HG02885 (cell line): ENCODE data around the gene TSGA10IP.

Source experiments
- ATAC-seq: cut with Tn5 transposase; IDR thresholded peaks from one replicate; pipeline ENCODE4 v1.9.1; 2021; ENCODE audit warnings: mild to moderate bottlenecking; ENCODE audit not compliant: unreplicated experiment, poor library complexity

The TSGA10IP gene

GRCh38 chr11:65945430-65945911, at the start of gene TSGA10IP:
Gene TSGA10IP (plus strand): TSS chr11:65945480. CDS start chr11:65945676, 196 bp downstream.
- no peak for ATAC-seq

GRCh38 chr11:65895482-65895981, 49.7 kb upstream of the TSGA10IP start:
- no peak for ATAC-seq

GRCh38 chr11:65896034-65896999, 49.0 kb upstream of the TSGA10IP start:
- ATAC-seq: no peak

DNA sequence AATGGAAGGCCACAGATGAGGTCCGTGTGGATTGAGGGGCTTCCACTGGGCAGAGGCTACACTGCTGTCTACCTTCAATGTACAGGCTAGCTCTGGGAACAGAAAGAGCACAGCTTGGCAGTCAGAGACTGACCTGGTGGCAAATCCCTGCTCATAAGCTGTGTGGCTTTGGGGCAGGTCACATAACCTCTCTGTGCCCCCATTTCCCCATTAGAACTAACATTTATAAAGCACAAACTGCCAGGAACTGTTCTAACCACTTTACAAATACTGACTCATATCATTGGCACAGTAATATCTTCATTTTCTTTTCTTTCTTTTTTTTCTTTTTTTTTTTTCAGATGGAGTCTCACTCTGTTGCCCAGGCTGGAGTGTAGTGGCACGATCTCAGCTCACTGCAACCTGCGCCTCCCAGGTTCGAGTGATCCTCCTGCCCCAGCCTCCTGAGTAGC, 48.2 kb upstream of the TSGA10IP start:
- no peak for ATAC-seq

- no peak for ATAC-seq
Measured at GRCh38 chr11:65898656-65899355, 46.5 kb upstream of the TSGA10IP start.

DNA sequence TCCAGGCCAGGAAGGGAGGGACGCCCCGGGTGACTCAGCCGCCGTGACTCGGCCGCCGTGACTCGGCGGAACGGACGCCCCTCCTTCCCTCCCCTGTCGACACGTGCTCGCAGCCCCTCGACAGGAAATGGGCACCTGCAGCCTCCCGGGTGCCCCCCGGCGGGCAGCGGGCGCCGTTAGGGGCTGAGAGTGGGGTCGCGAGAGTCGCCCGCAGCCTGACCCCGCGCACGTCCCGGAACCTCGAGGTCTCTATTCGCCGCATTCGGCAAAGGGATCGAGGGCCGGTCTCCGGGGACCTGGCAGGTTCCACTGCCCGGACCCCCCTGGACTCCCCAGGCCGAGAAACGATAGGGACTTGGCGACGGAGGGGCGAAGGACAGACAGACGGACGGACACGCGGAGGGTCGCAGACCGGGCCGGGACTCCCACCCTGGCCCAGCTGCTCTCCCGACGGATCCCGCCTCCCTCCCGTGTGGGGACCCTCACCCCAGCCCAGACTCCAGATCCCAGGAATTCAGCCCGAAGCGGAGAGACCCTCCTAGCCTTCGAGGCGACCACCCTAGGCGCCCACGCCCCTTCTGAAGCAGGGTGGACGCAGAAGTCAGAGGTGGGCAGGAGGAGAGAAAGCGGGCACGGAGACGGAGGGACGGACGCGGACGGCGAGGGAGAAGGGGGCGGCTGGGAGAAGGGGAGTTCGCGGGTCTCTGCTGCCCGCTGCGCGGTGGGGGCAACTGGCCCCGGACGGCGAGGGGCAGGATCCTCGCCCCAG, 45.7 kb upstream of the TSGA10IP start:
- ATAC-seq: no peak

- ATAC-seq: peak; percentile 77
Measured at GRCh38 chr11:65900125-65900898, 45.0 kb upstream of the TSGA10IP start, which contains the start of gene FOSL1. Gene FOSL1 (minus strand): TSS chr11:65900388. CDS start chr11:65900339, 49 bp downstream.

DNA sequence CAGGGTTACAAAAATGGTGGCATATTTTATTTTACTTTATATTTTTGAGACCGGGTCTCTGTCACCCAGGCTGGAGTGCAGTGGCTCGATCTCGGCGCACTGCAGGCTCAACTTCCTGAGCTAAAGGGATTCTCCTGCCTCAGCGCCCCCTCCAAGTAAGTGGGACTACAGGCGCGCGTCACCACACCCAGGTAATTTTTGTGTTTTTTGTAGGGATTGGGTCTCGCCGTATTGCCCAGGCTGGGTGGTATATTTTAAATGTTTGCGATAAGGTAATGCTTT, 44.4 kb upstream of the TSGA10IP start:
- ATAC-seq: no peak

DNA sequence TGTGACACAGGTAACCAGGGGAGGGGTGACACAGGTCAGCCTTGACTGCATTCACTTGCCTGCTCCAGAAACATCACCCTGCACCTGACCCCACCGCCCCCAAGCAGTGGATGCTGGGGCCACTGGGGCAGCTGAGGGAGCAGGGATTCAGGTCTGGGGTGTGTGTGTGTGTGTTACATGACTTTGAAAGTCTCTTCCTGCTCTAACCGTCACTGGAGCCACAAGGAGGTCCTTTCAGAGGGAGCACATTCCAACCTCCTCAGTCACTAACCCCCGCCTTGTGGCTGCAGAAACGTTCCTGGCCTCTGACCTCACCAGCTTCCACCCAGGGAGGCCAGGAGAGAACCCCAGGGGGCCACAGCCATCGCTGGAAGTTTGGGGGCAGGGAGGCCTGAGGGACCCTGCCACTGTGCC, 42.2 kb upstream of the TSGA10IP start:
- ATAC-seq: no peak

- ATAC-seq: no peak
Measured at GRCh38 chr11:65903715-65904114, 41.6 kb upstream of the TSGA10IP start.

DNA sequence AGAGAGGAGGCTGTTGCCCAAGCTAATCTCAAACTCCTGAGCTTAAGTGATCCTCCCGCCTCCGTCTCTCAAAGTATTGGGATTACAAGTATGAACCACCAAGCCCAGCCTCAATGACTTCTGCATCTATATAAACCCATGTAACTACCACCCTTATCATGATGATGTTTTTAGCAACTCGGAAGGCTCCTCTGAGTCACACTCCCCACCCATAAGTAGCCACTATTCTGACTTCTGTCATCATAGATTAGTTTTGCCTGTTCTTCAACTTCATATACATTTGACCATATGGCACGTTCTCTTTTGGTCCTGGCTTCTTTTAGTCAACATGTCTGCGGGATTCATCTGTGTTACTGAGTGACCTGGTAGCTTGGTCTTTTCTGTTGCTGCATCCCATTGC, 38.7 kb upstream of the TSGA10IP start:
- no peak for ATAC-seq

DNA sequence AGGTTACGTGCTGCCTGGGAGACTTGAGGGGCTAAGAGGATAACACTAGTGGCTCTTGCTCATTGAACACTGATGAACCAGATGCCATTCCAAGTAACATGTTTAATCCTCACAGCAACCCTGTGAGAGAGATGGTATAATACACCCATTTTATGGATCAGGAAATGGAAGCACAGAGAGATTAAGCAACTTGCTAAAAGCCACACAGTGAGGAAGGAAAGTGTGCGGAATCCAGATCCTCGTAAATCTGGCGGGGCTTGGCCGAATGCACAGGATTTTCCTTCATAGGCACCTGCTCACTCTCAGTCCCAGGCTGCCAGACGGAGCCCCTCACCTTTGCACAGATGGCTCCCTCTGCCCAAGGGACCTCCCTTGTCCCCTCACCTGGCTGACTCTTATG, 37.4 kb upstream of the TSGA10IP start:
- ATAC-seq: no peak

GRCh38 chr11:65911682-65912568, 33.4 kb upstream of the TSGA10IP start:
- ATAC-seq: no peak

GRCh38 chr11:65912845-65913244, 32.4 kb upstream of the TSGA10IP start:
- ATAC-seq: no peak

DNA sequence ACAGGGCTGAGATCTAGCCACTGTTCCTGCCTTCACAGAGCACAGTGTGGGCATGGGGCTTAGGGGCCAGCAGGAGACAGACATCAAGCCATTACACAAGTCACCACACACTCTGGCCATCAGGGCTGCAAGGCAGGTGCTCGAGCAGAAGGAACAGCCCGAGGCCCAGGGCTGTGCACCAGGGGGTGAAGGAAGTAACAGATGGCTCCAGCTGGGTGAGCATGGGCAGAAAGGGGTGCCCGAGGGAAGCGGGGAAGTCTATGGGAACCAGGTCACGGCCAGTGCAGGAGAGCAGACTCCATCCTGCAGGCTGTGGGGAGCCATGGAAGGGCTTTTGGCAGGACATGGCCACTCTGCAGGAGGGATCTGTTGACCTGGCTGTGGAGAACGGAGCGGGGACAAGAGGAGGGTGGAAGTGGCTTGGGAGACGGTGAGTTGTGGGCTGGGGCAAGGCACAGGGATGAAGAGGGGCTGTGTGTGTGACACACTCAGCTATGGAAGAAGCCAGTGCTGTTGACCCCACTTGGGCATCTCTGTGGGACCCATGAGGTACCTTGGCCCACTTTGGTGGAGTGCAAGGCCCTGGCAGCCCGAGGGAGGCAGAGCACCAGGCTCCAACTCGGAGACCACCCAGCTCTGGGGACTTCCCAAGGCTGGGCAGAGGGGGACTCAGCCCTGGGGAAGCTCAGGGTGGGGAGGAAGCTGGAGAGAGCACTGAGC, 30.0 kb upstream of the TSGA10IP start:
- no peak for ATAC-seq

DNA sequence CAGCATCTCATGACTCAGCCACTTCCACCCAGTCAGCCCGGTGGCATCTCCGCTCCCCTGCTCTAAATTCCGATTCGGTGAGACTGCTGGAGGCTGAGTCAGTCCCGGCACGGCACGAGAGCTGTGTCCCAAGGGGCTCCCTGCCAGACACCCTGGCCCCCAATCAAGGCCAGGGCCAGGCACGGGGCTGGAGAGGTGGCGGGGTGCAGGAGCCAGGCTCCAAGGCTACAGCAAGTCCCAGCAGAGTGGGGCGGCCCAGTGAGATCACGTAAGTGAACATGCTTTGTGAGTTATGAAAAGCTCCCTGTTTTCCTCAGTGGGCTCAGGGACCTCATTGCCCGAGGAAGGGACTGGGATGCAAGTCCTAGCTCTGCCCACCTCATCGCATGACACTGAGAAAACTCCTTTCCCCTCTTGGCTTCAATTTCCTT, 29.4 kb upstream of the TSGA10IP start:
- no peak for ATAC-seq

- ATAC-seq: no peak
Measured at GRCh38 chr11:65916391-65916790, 28.9 kb upstream of the TSGA10IP start.

GRCh38 chr11:65917077-65917433, 28.2 kb upstream of the TSGA10IP start:
- no peak for ATAC-seq
